Measurements from ENCODE around the gene ZMAT3. TPM values are rescaled to one million over a fixed set of nuclear protein-coding genes. Genes with fewer than 3 reads are reported as not detected.

ZMAT3 gene
- total RNA-seq, 1 donor from 2014 or later, result 25.7 TPM

DNA sequence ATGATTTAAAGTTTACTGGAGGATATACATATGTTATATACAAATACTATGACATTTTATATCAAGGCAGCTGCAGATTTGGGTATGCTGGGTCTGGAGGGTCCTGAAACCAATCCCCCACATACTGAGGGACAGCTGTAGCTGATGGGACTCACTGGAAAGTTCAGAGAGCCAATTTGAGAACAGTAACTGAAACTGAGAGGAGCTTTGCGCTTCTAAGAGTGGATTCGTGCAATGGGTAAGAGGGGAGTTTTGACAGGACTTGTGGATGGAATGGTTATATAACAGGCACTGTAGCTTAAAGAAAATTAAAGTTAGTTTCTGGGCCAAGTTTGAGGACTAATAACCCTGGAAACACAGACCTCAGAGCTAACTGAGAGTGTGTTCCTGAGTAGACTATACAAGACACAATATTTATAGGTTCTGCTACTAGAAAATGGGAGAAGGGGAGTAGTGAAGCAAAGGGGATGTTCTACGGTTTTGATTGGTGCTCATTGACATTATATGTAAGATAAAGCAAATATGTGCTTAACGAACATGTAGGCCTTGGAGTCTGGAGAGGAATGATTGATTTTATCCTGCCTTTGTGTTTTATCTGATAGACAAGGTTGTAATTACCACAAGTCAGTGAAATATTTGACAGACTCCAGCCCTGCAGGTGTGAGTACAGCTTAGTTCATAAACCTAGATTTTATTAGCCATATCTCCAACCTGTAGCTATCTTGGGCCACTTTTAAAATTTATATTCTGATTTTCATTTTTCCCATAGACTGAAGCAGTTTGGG is 4.8 kb upstream of the ZMAT3 start:
- no peak for DNase-seq (ENCODE audit: extremely low spot score, unreplicated experiment)
- Mint-ChIP-seq H3K27ac (no peak overlapping the region), H3K36me3 (no peaks in the 10 kb centered on the region), H3K27me3 (no peaks in the 10 kb centered on the region), H3K9me3 (no peaks in the 10 kb centered on the region), H3K4me3 (no peak overlapping the region), H3K4me1 (ENCODE audit: unreplicated experiment) (no peaks in the 10 kb centered on the region)
- TF ChIP-seq, protein P1, sequence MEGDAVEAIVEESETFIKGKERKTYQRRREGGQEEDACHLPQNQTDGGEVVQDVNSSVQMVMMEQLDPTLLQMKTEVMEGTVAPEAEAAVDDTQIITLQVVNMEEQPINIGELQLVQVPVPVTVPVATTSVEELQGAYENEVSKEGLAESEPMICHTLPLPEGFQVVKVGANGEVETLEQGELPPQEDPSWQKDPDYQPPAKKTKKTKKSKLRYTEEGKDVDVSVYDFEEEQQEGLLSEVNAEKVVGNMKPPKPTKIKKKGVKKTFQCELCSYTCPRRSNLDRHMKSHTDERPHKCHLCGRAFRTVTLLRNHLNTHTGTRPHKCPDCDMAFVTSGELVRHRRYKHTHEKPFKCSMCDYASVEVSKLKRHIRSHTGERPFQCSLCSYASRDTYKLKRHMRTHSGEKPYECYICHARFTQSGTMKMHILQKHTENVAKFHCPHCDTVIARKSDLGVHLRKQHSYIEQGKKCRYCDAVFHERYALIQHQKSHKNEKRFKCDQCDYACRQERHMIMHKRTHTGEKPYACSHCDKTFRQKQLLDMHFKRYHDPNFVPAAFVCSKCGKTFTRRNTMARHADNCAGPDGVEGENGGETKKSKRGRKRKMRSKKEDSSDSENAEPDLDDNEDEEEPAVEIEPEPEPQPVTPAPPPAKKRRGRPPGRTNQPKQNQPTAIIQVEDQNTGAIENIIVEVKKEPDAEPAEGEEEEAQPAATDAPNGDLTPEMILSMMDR (conservative IDR thresholded peaks at IDR 0.05), result no peak

DNA sequence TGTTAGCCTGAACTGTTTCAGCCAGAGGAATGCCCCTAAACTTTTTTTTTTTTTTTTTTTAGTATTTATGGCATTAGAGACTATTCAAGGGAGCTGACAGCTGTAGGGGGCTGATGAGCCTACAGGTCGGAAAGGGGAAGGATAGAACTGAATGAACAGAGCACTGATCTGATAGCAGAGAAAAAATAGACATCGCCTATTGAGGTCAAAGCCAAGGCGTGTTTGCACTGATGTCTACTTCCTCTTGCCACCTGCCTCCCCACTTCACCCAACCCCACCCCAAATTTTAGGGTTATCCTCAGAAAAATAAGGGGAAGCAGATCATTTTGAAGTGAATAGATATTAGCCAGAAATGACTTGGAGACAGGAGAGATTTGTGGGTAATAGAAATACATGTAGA is 3.0 kb upstream of the ZMAT3 start:
- no peaks in the 10 kb centered on the region for H3K9me3 Mint-ChIP-seq
- no peaks in the 10 kb centered on the region for H3K27me3 Mint-ChIP-seq
- H3K4me1 Mint-ChIP-seq (ENCODE audit: unreplicated experiment), result peaks cover 3% of the 10 kb centered on the region
- no peak overlapping the region for H3K27ac Mint-ChIP-seq
- no peak overlapping the region for H3K4me3 Mint-ChIP-seq
- no peak for DNase-seq (ENCODE audit: extremely low spot score, unreplicated experiment)
- TF ChIP-seq, protein P1 (conservative IDR thresholded peaks at IDR 0.05), result no peak
- no peaks in the 10 kb centered on the region for H3K36me3 Mint-ChIP-seq

DNA sequence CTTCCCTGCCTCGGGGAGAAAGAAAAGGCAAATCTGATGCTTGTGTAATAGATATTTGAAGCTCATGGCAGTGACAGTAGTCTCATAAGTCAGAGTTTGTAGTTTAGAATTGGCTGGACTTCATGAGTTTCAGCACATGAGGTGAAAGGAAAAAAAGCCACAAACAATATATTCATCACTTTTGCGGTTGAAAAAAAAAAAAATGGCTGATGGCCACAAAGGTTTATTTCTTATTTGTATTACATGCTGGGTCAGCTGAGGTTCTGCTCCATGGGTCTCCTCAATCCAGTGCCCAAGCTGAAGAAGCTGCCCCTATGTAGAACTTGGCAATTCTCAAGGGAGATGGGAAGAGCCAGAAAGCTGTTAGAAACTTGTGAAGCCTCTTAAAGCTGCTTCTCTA is 2.2 kb upstream of the ZMAT3 start:
- Mint-ChIP-seq H3K4me3 (peak overlapping the region; percentile 70), H3K27me3 (no peaks in the 10 kb centered on the region), H3K9me3 (no peaks in the 10 kb centered on the region), H3K4me1 (ENCODE audit: unreplicated experiment) (peaks cover 10% of the 10 kb centered on the region), H3K36me3 (peaks cover 6% of the 10 kb centered on the region), H3K27ac (no peak overlapping the region)
- TF ChIP-seq, protein P1 (conservative IDR thresholded peaks at IDR 0.05), result no peak
- no peak for DNase-seq (ENCODE audit: extremely low spot score, unreplicated experiment)

DNA sequence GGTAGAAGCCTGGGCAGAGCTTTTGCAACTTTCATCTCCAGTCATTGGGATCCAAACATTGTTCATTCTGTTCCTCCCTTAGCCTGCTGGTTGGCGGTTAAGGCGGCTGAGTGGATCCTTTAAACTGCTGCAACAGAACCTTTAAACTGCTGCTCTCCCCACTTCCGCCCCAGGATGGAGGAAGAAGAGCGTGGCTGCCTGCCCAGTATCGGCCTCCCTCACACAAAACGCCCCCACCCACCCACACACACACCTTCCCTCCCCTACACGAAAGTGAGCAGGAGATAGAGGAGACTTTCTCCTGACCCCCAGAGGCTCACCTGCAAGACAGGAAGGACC is 460 bp upstream of the ZMAT3 start:
- Mint-ChIP-seq H3K9me3 (no peaks in the 10 kb centered on the region), H3K36me3 (peaks cover 14% of the 10 kb centered on the region), H3K27ac (no peak overlapping the region), H3K27me3 (no peaks in the 10 kb centered on the region), H3K4me1 (ENCODE audit: unreplicated experiment) (peaks cover 19% of the 10 kb centered on the region), H3K4me3 (peak overlapping the region; percentile 99)
- DNase-seq (ENCODE audit: extremely low spot score, unreplicated experiment), result no peak
- TF ChIP-seq, protein P1 (conservative IDR thresholded peaks at IDR 0.05), result no peak

DNA sequence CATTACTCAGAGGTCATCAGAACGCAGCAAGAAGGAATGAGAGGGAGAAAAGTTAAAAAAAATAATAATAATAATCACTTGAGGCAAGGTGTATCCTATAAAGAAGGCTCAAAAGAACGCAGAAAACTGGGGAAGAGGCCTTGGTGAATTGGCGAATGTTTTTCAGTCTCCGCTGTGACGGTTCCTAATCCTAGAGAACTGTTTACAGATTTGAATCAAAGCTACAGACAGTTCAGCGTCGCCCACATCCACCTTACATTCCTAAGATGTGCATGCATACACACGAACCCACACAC is 634 bp downstream of the ZMAT3 start:
- Mint-ChIP-seq H3K9me3 (no peaks in the 10 kb centered on the region), H3K36me3 (peaks cover 25% of the 10 kb centered on the region), H3K27ac (peak overlapping the region; percentile 96), H3K4me1 (ENCODE audit: unreplicated experiment) (peaks cover 19% of the 10 kb centered on the region), H3K27me3 (no peaks in the 10 kb centered on the region), H3K4me3 (peak overlapping the region; percentile 99)
- DNase-seq (ENCODE audit: extremely low spot score, unreplicated experiment), result no peak
- TF ChIP-seq, protein P1 (conservative IDR thresholded peaks at IDR 0.05), result no peak

Data from type B pancreatic cell (in vitro differentiated cells).